ENCODE data around the gene PRR5L.

DNA sequence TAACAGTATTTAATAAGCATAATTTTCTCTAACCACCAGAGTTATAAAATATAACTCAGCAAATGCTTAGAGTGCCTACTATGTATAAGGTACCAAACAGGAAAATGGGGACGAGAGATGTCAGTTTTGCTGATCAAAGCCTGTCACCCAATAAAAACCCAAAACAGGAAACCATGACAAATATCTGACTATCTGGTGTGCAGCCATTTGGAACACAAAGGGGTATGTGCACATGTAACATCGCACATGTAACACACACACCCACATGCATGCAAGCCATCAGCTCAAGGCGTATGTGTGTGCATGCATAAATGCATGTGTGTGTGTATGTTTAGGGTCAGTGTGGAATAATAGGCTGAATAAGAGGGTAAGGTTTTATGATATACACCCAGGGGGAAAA lies 64.2 kb downstream of the PRR5L start:
- TF ChIP-seq, protein P1, sequence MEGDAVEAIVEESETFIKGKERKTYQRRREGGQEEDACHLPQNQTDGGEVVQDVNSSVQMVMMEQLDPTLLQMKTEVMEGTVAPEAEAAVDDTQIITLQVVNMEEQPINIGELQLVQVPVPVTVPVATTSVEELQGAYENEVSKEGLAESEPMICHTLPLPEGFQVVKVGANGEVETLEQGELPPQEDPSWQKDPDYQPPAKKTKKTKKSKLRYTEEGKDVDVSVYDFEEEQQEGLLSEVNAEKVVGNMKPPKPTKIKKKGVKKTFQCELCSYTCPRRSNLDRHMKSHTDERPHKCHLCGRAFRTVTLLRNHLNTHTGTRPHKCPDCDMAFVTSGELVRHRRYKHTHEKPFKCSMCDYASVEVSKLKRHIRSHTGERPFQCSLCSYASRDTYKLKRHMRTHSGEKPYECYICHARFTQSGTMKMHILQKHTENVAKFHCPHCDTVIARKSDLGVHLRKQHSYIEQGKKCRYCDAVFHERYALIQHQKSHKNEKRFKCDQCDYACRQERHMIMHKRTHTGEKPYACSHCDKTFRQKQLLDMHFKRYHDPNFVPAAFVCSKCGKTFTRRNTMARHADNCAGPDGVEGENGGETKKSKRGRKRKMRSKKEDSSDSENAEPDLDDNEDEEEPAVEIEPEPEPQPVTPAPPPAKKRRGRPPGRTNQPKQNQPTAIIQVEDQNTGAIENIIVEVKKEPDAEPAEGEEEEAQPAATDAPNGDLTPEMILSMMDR (IDR thresholded peaks at IDR 0.05) = no peak
- no peak for TF ChIP-seq POLR2A (IDR thresholded peaks at IDR 0.05)

Data from thyroid gland (tissue), 4 donors.